GM19099 (cell line): Measurements from ENCODE around the gene OR2L3.

Experiments used
- POLR2A ChIP-seq: IDR thresholded peaks from 3 replicates; pipeline ENCODE4 v1.6.1; 2011; ENCODE audit warnings: low read depth; ENCODE audit not compliant: insufficient read length; ENCODE audit errors: extremely low read depth

The OR2L3 gene

GRCh38 chr1:248046536-248046935 lies at the start of gene OR2L3:
Gene OR2L3, plus strand, starts transcription at chr1:248046836. Its CDS starts 13,846 bp downstream, at chr1:248060682.
- no peak for TF ChIP-seq POLR2A

- no peak for TF ChIP-seq POLR2A
These were observed 47.8 kb upstream of the OR2L3 start for GRCh38 chr1:247998811-247999210.

GRCh38 chr1:248000169-248000568 lies 46.5 kb upstream of the OR2L3 start:
- no peak for TF ChIP-seq POLR2A

- no peak for TF ChIP-seq POLR2A
These were observed 38.9 kb upstream of the OR2L3 start for GRCh38 chr1:248007778-248008177.

GRCh38 chr1:248009681-248010080 lies 37.0 kb upstream of the OR2L3 start:
- no peak for TF ChIP-seq POLR2A

- no peak for TF ChIP-seq POLR2A
These were observed 33.4 kb upstream of the OR2L3 start, which contains the start of gene OR2L5 for GRCh38 chr1:248013229-248013710. Gene OR2L5, plus strand, starts transcription at chr1:248013660. Its CDS starts 8,288 bp downstream, at chr1:248021948.

- TF ChIP-seq POLR2A: no peak
These were observed 30.8 kb upstream of the OR2L3 start for GRCh38 chr1:248015803-248016202.

- no peak for TF ChIP-seq POLR2A
These were observed 16.9 kb upstream of the OR2L3 start, which contains the start of gene OR2L2 for GRCh38 chr1:248029770-248030169. Gene OR2L2, plus strand, starts transcription at chr1:248030070. Its CDS starts 8,198 bp downstream, at chr1:248038268.

- no peak for TF ChIP-seq POLR2A
These were observed 1.4 kb upstream of the OR2L3 start for GRCh38 chr1:248045209-248045608.

GRCh38 chr1:248047008-248047407 lies 372 bp downstream of the OR2L3 start:
- no peak for TF ChIP-seq POLR2A

GRCh38 chr1:248054671-248055070 lies 8.0 kb downstream of the OR2L3 start:
- no peak for TF ChIP-seq POLR2A

GRCh38 chr1:248055261-248055660 lies 8.6 kb downstream of the OR2L3 start:
- no peak for TF ChIP-seq POLR2A

GRCh38 chr1:248065071-248065470 lies 18.4 kb downstream of the OR2L3 start:
- TF ChIP-seq POLR2A: no peak

GRCh38 chr1:248065604-248066003 lies 19.0 kb downstream of the OR2L3 start:
- no peak for TF ChIP-seq POLR2A

- no peak for TF ChIP-seq POLR2A
These were observed 48.2 kb downstream of the OR2L3 start, which contains the start of gene OR2L13 for GRCh38 chr1:248094884-248095283. Gene OR2L13, plus strand, starts transcription at chr1:248095184. Its CDS starts 4,192 bp downstream, at chr1:248099376.

- no peak for TF ChIP-seq POLR2A
These were observed 51.9 kb downstream of the OR2L3 start for GRCh38 chr1:248098529-248098928.

GRCh38 chr1:248102847-248103246 lies 56.2 kb downstream of the OR2L3 start:
- no peak for TF ChIP-seq POLR2A
